SK-N-MC (cell line): ENCODE measurements around the gene RABGEF1.
"Not testable (repeated sequence)": the region's sequence is repeated elsewhere in the genome, so short reads cannot be mapped to it uniquely, and the experiment has no call there.

Experiments
- DNase-seq: peaks from one replicate; pipeline ENCODE4 v3.0.0-alpha.2; 2011; ENCODE audit warnings: low read depth, low spot score
- H3K27ac ChIP-seq: fragments of 200-600 bp; sonication (generic); 2 replicates; pipeline ENCODE4 v1.5.1; 2016; ENCODE audit warnings: mixed run types
- H3K36me3 ChIP-seq: fragments of 200-600 bp; sonication (generic); 2 replicates; pipeline ENCODE4 v1.6.1; 2017; ENCODE audit warnings: antibody characterized with exemption, low read length, mixed read lengths; ENCODE audit not compliant: insufficient read depth
- H3K4me3 ChIP-seq: fragments of 200-600 bp; sonication (generic); 2 replicates; pipeline ENCODE4 v1.5.1; 2016
- H3K9ac ChIP-seq: fragments of 200-600 bp; sonication (generic); 2 replicates; pipeline ENCODE4 v1.8.0; 2017; ENCODE audit warnings: mixed run types, mixed read lengths; ENCODE audit not compliant: insufficient read length
- H3K9me3 ChIP-seq: fragments of 200-600 bp; sonication (generic); 2 replicates; pipeline ENCODE4 v1.6.1; 2017; ENCODE audit warnings: low read depth, mild to moderate bottlenecking, antibody characterized with exemption, low read length, moderate library complexity, mixed read lengths
- EZH2 ChIP-seq: fragments of 200-600 bp; sonication (generic); IDR thresholded peaks from one replicate; pipeline ENCODE4 v1.6.1; 2017; ENCODE audit warnings: antibody characterized with exemption
- FOXP2 ChIP-seq: optimal IDR thresholded peaks from 2 replicates; pipeline ENCODE3; 2011; ENCODE audit warnings: mild to moderate bottlenecking, moderate library complexity; ENCODE audit not compliant: insufficient read depth; ENCODE audit errors: extremely low read length, control extremely low read depth
- POLR2AphosphoS5 ChIP-seq: IDR thresholded peaks from 2 replicates; pipeline ENCODE4 v1.6.1; 2012; ENCODE audit warnings: mild to moderate bottlenecking, low read depth, low read length, borderline replicate concordance

RABGEF1 gene

GRCh38 chr7:66756889-66757288 lies 16.4 kb downstream of the RABGEF1 start:
- H3K36me3 ChIP-seq = no peaks in the 10 kb centered on the region
- no peak for DNase-seq
- no peaks in the 10 kb centered on the region for H3K9me3 ChIP-seq
- TF ChIP-seq EZH2 (no peak), FOXP2 (no peak), POLR2AphosphoS5 (no peak)
- peak overlapping the region; percentile 32 for H3K9ac ChIP-seq
- H3K27ac ChIP-seq = peak overlapping the region; percentile 60; the same call in 1 of the 2 replicates
- no peak overlapping the region; the same call in 1 of the 2 replicates for H3K4me3 ChIP-seq

GRCh38 chr7:66757939-66758338 lies 17.4 kb downstream of the RABGEF1 start:
- Histone ChIP-seq H3K36me3 (no peaks in the 10 kb centered on the region), H3K27ac (no peak overlapping the region), H3K9me3 (no peaks in the 10 kb centered on the region), H3K4me3 (no peak overlapping the region), H3K9ac (no peak overlapping the region)
- no peak for TF ChIP-seq EZH2
- no peak for TF ChIP-seq POLR2AphosphoS5
- no peak for TF ChIP-seq FOXP2
- DNase-seq = no peak

GRCh38 chr7:66758950-66759628 lies 18.6 kb downstream of the RABGEF1 start:
- Histone ChIP-seq H3K9ac (no peak overlapping the region), H3K9me3 (no peaks in the 10 kb centered on the region), H3K27ac (no peak overlapping the region), H3K36me3 (no peaks in the 10 kb centered on the region), H3K4me3 (no peak overlapping the region)
- TF ChIP-seq FOXP2 = no peak
- TF ChIP-seq EZH2 = no peak
- no peak for TF ChIP-seq POLR2AphosphoS5
- DNase-seq = no peak

- H3K4me3 ChIP-seq, DNase-seq, H3K9me3 ChIP-seq, H3K9ac ChIP-seq, H3K36me3 ChIP-seq, H3K27ac ChIP-seq: not testable (repeated sequence)
Observed at GRCh38 chr7:66763183-66763582, 22.6 kb downstream of the RABGEF1 start.

- H3K9me3 ChIP-seq, H3K4me3 ChIP-seq, DNase-seq, H3K36me3 ChIP-seq, H3K9ac ChIP-seq, H3K27ac ChIP-seq: not testable (repeated sequence)
Observed at GRCh38 chr7:66763633-66764355, 23.3 kb downstream of the RABGEF1 start.

GRCh38 chr7:66764905-66765304 lies 24.4 kb downstream of the RABGEF1 start:
- H3K4me3 ChIP-seq, H3K9ac ChIP-seq, DNase-seq: not testable (repeated sequence)

GRCh38 chr7:66765322-66766025 lies 24.9 kb downstream of the RABGEF1 start:
- H3K27ac ChIP-seq, H3K9ac ChIP-seq, DNase-seq, H3K9me3 ChIP-seq, H3K4me3 ChIP-seq, H3K36me3 ChIP-seq: not testable (repeated sequence)

More at GRCh38 chr7:66764905-66765304, 24.4 kb downstream of the RABGEF1 start:
- not testable (repeated sequence) for H3K9me3 ChIP-seq, H3K36me3 ChIP-seq, H3K27ac ChIP-seq

- no peak for DNase-seq
- no peaks in the 10 kb centered on the region for H3K36me3 ChIP-seq
- H3K9me3 ChIP-seq = no peaks in the 10 kb centered on the region
- no peak overlapping the region for H3K9ac ChIP-seq
- no peak overlapping the region for H3K4me3 ChIP-seq
- H3K27ac ChIP-seq = no peak overlapping the region
- TF ChIP-seq POLR2AphosphoS5 = no peak
- TF ChIP-seq EZH2 = no peak
- TF ChIP-seq FOXP2 = no peak
Observed at GRCh38 chr7:66766041-66766440, 25.5 kb downstream of the RABGEF1 start.

- H3K27ac ChIP-seq, H3K4me3 ChIP-seq, DNase-seq, H3K9me3 ChIP-seq, H3K36me3 ChIP-seq, H3K9ac ChIP-seq: not testable (repeated sequence)
Observed at GRCh38 chr7:66767486-66767885, 27.0 kb downstream of the RABGEF1 start.
